HEK293 (cell line): ENCODE data around the gene SINHCAF.
A peak's percentile ranks its signal among the peaks of the same experiment; 100 is the strongest.

Experiments
- CTCF ChIA-PET: fragments of 350-600 bp; formaldehyde crosslinking; extraction: SDS; loops from one replicate; lab custom pipeline; 2021; ENCODE audit warnings: antibody characterized with exemption; lab: Yijun Ruan, JAX
- POLR2A ChIA-PET: fragments of 300-600 bp; formaldehyde crosslinking; extraction: SDS; loops from one replicate; lab custom pipeline; 2020; ENCODE audit warnings: antibody characterized with exemption, inconsistent platforms; lab: Yijun Ruan, JAX
- H3K27ac ChIP-seq: fragments of 200-500 bp; sonication (Bioruptor generic); 2 replicates; pipeline ENCODE4 v1.5.1; 2014; ENCODE audit warnings: low read depth, low read length, control low read depth, inconsistent platforms; ENCODE audit errors: extremely low read depth
- H3K36me3 ChIP-seq, 2 experiments: fragments of 200-500 bp in 1 of 2; sonication (Bioruptor generic) in 1 of 2; 1 replicate in 1 of 2; 2 replicates in 1 of 2; pipeline ENCODE4 v1.5.1; 2014 to 2017; ENCODE audit warnings: inconsistent platforms in 2 of 2, low read length in 2 of 2; ENCODE audit not compliant: control insufficient read depth in 2 of 2, insufficient read depth in 1 of 2
- H3K4me1 ChIP-seq: fragments of 200-500 bp; sonication (Bioruptor generic); 2 replicates; pipeline ENCODE4 v1.5.1; 2014; ENCODE audit warnings: mild to moderate bottlenecking, low read length, inconsistent platforms; ENCODE audit not compliant: control insufficient read depth, insufficient read depth
- H3K4me3 ChIP-seq: 2 replicates; pipeline ENCODE4 v1.5.1; 2011; ENCODE audit warnings: low read depth, mild to moderate bottlenecking, control low read depth, low read length, moderate library complexity
- H3K9me3 ChIP-seq: fragments of 200-500 bp; sonication (Bioruptor generic); 2 replicates; pipeline ENCODE4 v1.5.1; 2014; ENCODE audit warnings: low read depth, low read length, inconsistent platforms; ENCODE audit not compliant: control insufficient read depth, insufficient read depth
- EGR2 ChIP-seq: fragments of 450-650 bp; formaldehyde crosslinking; IDR thresholded peaks from 2 replicates; pipeline ENCODE4 v1.5.1; 2016; ENCODE audit warnings: low read depth, missing biosample characterization, missing genetic modification characterization
- ELK4 ChIP-seq: IDR thresholded peaks from 2 replicates; pipeline ENCODE4 v1.6.1; 2011; ENCODE audit warnings: mild to moderate bottlenecking, low read depth, low read length, borderline replicate concordance
- FEZF1 ChIP-seq: fragments of 450-650 bp; formaldehyde crosslinking; IDR thresholded peaks from 2 replicates; pipeline ENCODE4 v1.5.1; 2016; ENCODE audit warnings: missing biosample characterization, missing genetic modification characterization
- GFI1B ChIP-seq: fragments of 450-650 bp; formaldehyde crosslinking; IDR thresholded peaks from 2 replicates; pipeline ENCODE4 v1.5.1; 2016; ENCODE audit warnings: missing biosample characterization, missing genetic modification characterization
- HOXC10 ChIP-seq: sonication (generic); formaldehyde crosslinking; IDR thresholded peaks from 2 replicates; pipeline ENCODE4 v1.8.1; 2023; ENCODE audit warnings: mild to moderate bottlenecking, missing genetic modification reagents
- HOXD13 ChIP-seq: sonication (generic); formaldehyde crosslinking; IDR thresholded peaks from 2 replicates; pipeline ENCODE4 v1.8.0; 2022; ENCODE audit warnings: missing genetic modification reagents, borderline replicate concordance
- IKZF3 ChIP-seq: fragments of 450-650 bp; IDR thresholded peaks from 2 replicates; pipeline ENCODE4 v1.5.0; 2018; ENCODE audit warnings: missing biosample characterization, mild to moderate bottlenecking, missing genetic modification characterization, moderate library complexity
- KLF7 ChIP-seq: fragments of 450-650 bp; formaldehyde crosslinking; IDR thresholded peaks from 2 replicates; pipeline ENCODE4 v1.5.1; 2016; ENCODE audit warnings: missing biosample characterization, missing genetic modification characterization, borderline replicate concordance
- PRDM6 ChIP-seq: fragments of 450-650 bp; formaldehyde crosslinking; IDR thresholded peaks from 2 replicates; pipeline ENCODE4 v1.5.1; 2017; ENCODE audit warnings: missing biosample characterization, missing genetic modification characterization
- SCRT2 ChIP-seq: fragments of 450-650 bp; formaldehyde crosslinking; IDR thresholded peaks from 2 replicates; pipeline ENCODE4 v1.5.1; 2016; ENCODE audit warnings: missing biosample characterization, missing genetic modification characterization
- SP3 ChIP-seq: fragments of 450-650 bp; formaldehyde crosslinking; IDR thresholded peaks from 2 replicates; pipeline ENCODE4 v1.5.1; 2016; ENCODE audit warnings: missing biosample characterization, missing genetic modification characterization
- TRIM28 ChIP-seq: IDR thresholded peaks from 2 replicates; pipeline ENCODE4 v1.6.1; 2011; ENCODE audit warnings: low read length, control low read depth, borderline replicate concordance
- TSHZ1 ChIP-seq: fragments of 450-650 bp; formaldehyde crosslinking; IDR thresholded peaks from 2 replicates; pipeline ENCODE4 v1.5.1; 2016; ENCODE audit warnings: missing biosample characterization, missing genetic modification characterization, borderline replicate concordance
- ZBTB1 ChIP-seq: fragments of 450-650 bp; formaldehyde crosslinking; IDR thresholded peaks from 2 replicates; pipeline ENCODE4 v1.5.1; 2016; ENCODE audit warnings: missing biosample characterization, missing genetic modification characterization
- ZFP3 ChIP-seq: fragments of 450-650 bp; formaldehyde crosslinking; IDR thresholded peaks from 2 replicates; pipeline ENCODE4 v1.5.1; 2016; ENCODE audit warnings: low read depth, missing biosample characterization, missing genetic modification characterization
- ZFP69B ChIP-seq: fragments of 450-650 bp; formaldehyde crosslinking; IDR thresholded peaks from 2 replicates; pipeline ENCODE4 v1.5.1; 2016; ENCODE audit warnings: missing biosample characterization, missing genetic modification characterization
- ZNF23 ChIP-seq: fragments of 450-650 bp; formaldehyde crosslinking; IDR thresholded peaks from 2 replicates; pipeline ENCODE4 v1.5.1; 2016; ENCODE audit warnings: missing biosample characterization, missing genetic modification characterization, borderline replicate concordance
- ZNF292 ChIP-seq: fragments of 450-650 bp; formaldehyde crosslinking; IDR thresholded peaks from 2 replicates; pipeline ENCODE4 v1.5.1; 2016; ENCODE audit warnings: low read depth, missing biosample characterization, missing genetic modification characterization, borderline replicate concordance
- ZNF311 ChIP-seq: fragments of 450-650 bp; formaldehyde crosslinking; IDR thresholded peaks from 2 replicates; pipeline ENCODE4 v1.5.1; 2017; ENCODE audit warnings: missing biosample characterization, missing genetic modification characterization, borderline replicate concordance
- ZNF394 ChIP-seq: fragments of 450-650 bp; formaldehyde crosslinking; IDR thresholded peaks from 2 replicates; pipeline ENCODE4 v1.5.1; 2016; ENCODE audit warnings: missing biosample characterization, missing genetic modification characterization, mild to moderate bottlenecking, moderate library complexity, borderline replicate concordance
- ZNF423 ChIP-seq: fragments of 450-650 bp; formaldehyde crosslinking; IDR thresholded peaks from 2 replicates; pipeline ENCODE4 v1.5.1; 2016; ENCODE audit warnings: missing biosample characterization, missing genetic modification characterization
- ZNF48 ChIP-seq: fragments of 450-650 bp; formaldehyde crosslinking; IDR thresholded peaks from 2 replicates; pipeline ENCODE4 v1.5.1; 2016; ENCODE audit warnings: missing biosample characterization, missing genetic modification characterization
- ZNF76 ChIP-seq: fragments of 450-650 bp; formaldehyde crosslinking; IDR thresholded peaks from 2 replicates; pipeline ENCODE4; 2016; ENCODE audit warnings: low read depth, missing biosample characterization, missing genetic modification characterization, borderline replicate concordance
- ZNF792 ChIP-seq: fragments of 450-650 bp; formaldehyde crosslinking; IDR thresholded peaks from 2 replicates; pipeline ENCODE4 v1.5.1; 2016; ENCODE audit warnings: missing biosample characterization, missing genetic modification characterization
- ZNF830 ChIP-seq: fragments of 450-650 bp; IDR thresholded peaks from 2 replicates; pipeline ENCODE4 v1.5.0; 2018; ENCODE audit warnings: missing biosample characterization, missing genetic modification characterization, low read depth, mild to moderate bottlenecking, moderate library complexity
- ZNF837 ChIP-seq: fragments of 450-650 bp; formaldehyde crosslinking; IDR thresholded peaks from 2 replicates; pipeline ENCODE4 v1.5.1; 2016; ENCODE audit warnings: missing biosample characterization, missing genetic modification characterization
- ZSCAN23 ChIP-seq: fragments of 450-650 bp; formaldehyde crosslinking; IDR thresholded peaks from 2 replicates; pipeline ENCODE4 v1.5.1; 2016; ENCODE audit warnings: missing biosample characterization, missing genetic modification characterization
- TF ChIP-seq, protein P1 (sequence below): fragments of 450-650 bp; formaldehyde crosslinking; IDR thresholded peaks from 2 replicates; pipeline ENCODE4 v1.5.1; 2017; ENCODE audit warnings: missing biosample characterization, missing genetic modification characterization

SINHCAF gene

DNA sequence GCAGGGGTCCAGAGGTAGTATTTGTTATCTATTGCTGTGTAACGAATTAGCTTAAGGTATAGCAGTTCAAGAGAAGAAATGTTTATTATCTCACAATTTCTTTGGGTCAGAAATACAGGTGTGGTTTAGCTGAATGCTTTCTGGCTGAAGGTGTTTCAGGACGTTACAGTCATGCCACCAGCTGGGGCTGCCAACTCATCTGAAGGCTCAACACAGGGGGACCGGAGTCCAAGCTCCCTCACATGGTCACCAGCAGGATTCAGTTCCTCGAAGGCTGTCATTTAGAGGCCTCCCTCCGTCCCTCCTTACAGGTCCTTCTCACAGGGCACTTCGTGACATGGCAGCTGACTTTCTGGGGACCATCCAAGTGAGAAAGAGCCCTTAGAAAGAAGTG is 37.5 kb upstream of the SINHCAF start (continued):
- no peak for TF ChIP-seq ELK4
- no peak for TF ChIP-seq ZNF311 (tag by site-specific recombination)

GRCh38 chr12:31362759-31363415 is 36.9 kb upstream of the SINHCAF start:
- no peak overlapping the region for H3K4me3 ChIP-seq
- H3K36me3 ChIP-seq: no peaks in the 10 kb centered on the region
- POLR2A ChIA-PET: no interaction called here
- no peaks in the 10 kb centered on the region for H3K9me3 ChIP-seq
- H3K4me1 ChIP-seq: peaks cover 6% of the 10 kb centered on the region; the same call in 1 of the 2 replicates
- CTCF ChIA-PET: interaction anchor here (0.6 to 2.6 kb wide), 8 partner anchors 43 to 512 kb away, joined by 3 to 9 read pairs (median 3); no protein-coding TSS in a partner anchor
- H3K27ac ChIP-seq: peak overlapping the region; percentile 51
- TF ChIP-seq ZNF76 (tag by site-specific recombination): no peak
- no peak for TF ChIP-seq EGR2 (tag by site-specific recombination)
- TF ChIP-seq ZNF23 (tag by site-specific recombination): no peak
- no peak for TF ChIP-seq ZNF423
- no peak for TF ChIP-seq TSHZ1
- peak; percentile 26; the same call in 1 of the 2 replicates for TF ChIP-seq KLF7 (tag by site-specific recombination)
- TF ChIP-seq, protein P1, sequence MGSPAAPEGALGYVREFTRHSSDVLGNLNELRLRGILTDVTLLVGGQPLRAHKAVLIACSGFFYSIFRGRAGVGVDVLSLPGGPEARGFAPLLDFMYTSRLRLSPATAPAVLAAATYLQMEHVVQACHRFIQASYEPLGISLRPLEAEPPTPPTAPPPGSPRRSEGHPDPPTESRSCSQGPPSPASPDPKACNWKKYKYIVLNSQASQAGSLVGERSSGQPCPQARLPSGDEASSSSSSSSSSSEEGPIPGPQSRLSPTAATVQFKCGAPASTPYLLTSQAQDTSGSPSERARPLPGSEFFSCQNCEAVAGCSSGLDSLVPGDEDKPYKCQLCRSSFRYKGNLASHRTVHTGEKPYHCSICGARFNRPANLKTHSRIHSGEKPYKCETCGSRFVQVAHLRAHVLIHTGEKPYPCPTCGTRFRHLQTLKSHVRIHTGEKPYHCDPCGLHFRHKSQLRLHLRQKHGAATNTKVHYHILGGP (tag by site-specific recombination): no peak
- no peak for TF ChIP-seq ZNF792
- no peak for TF ChIP-seq SCRT2 (tag by site-specific recombination)
- no peak for TF ChIP-seq HOXD13 (CRISPR knock-in tag)
- no peak for TF ChIP-seq HOXC10
- TF ChIP-seq ZNF48 (tag by site-specific recombination): no peak
- TF ChIP-seq ZNF830 (tag by site-specific recombination): no peak
- no peak; the same call in 1 of the 2 replicates for TF ChIP-seq ZNF837 (tag by site-specific recombination)
- no peak for TF ChIP-seq IKZF3 (tag by site-specific recombination)
- TF ChIP-seq GFI1B (tag by site-specific recombination): no peak
- no peak for TF ChIP-seq ZFP69B (tag by site-specific recombination)
- no peak for TF ChIP-seq ZNF292 (tag by site-specific recombination)
- no peak for TF ChIP-seq SP3 (tag by site-specific recombination)
- TF ChIP-seq PRDM6 (tag by site-specific recombination): no peak
- no peak for TF ChIP-seq FEZF1
- TF ChIP-seq ZBTB1 (tag by site-specific recombination): no peak
- TF ChIP-seq ZFP3 (tag by site-specific recombination): no peak
- no peak for TF ChIP-seq ZNF394 (tag by site-specific recombination)
- TF ChIP-seq TRIM28: no peak
- TF ChIP-seq ZSCAN23 (tag by site-specific recombination): no peak
